GM12865 (cell line): ENCODE measurements around the gene ATP5F1E.

ENCODE experiments used
- DNase-seq: peaks from one replicate; pipeline ENCODE4 v3.0.0; 2010; ENCODE audit warnings: low read depth
- H3K4me3 ChIP-seq: 2 replicates; pipeline ENCODE4 v1.5.1; 2011; ENCODE audit warnings: mild to moderate bottlenecking, low read depth, low read length, control low read depth
- CTCF ChIP-seq: IDR thresholded peaks from 2 replicates; pipeline ENCODE4 v1.5.1; 2011; ENCODE audit warnings: low read length, control low read depth, low read depth, inconsistent platforms; ENCODE audit not compliant: insufficient read depth; ENCODE audit errors: missing control alignments

The ATP5F1E gene

DNA sequence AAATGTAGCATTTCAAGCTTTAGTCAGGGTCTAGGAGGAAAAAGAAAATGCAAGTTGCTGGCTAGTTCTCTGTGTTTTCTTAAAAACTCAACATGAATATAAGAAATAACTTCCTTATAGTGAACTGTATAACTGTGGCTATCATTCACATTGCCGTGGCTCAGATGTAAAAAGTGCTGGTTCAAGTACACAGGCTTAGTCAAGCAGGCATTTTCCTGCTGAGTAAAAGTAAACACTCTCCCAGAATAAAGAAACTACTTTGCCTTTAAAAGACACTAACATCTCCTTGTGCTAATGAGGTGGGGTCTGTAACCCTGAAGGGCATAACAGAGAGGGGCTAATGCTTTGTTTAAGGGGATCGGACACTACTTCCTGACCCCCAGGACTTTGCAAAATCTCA, 3.3 kb downstream of the ATP5F1E start:
- TF ChIP-seq CTCF, result no peak
- no peak for DNase-seq
- H3K4me3 ChIP-seq, result peak overlapping the region; percentile 24; the same call in 1 of the 2 replicates

DNA sequence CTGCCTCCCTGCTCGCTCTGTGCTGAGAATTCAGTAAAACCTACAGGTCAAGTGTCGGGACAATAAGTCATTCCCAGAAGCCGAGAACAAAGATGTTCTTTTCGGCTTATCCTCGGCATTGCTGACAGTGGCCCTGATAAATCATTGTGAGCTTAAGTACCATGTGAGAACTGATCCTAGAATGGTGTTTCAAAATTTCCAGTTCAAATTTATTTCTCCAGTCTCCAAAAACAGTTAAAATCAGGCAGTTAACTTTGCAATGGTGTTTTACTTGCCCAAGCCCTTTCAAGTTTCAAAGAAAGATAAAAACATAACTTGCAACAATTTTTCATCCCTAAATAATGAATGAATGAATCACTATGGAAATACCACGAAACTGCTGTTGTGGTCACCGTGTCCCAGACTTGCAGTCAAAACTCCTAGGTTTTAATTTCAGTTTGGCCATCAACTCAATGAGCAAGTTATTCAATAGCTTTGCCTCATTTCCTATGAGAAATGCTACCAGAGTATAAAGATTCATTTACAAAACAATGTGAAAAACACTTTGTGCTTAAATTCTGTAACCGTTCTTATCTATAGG, 4.3 kb downstream of the ATP5F1E start:
- H3K4me3 ChIP-seq, result no peak overlapping the region
- DNase-seq, result no peak
- TF ChIP-seq CTCF, result no peak

DNA sequence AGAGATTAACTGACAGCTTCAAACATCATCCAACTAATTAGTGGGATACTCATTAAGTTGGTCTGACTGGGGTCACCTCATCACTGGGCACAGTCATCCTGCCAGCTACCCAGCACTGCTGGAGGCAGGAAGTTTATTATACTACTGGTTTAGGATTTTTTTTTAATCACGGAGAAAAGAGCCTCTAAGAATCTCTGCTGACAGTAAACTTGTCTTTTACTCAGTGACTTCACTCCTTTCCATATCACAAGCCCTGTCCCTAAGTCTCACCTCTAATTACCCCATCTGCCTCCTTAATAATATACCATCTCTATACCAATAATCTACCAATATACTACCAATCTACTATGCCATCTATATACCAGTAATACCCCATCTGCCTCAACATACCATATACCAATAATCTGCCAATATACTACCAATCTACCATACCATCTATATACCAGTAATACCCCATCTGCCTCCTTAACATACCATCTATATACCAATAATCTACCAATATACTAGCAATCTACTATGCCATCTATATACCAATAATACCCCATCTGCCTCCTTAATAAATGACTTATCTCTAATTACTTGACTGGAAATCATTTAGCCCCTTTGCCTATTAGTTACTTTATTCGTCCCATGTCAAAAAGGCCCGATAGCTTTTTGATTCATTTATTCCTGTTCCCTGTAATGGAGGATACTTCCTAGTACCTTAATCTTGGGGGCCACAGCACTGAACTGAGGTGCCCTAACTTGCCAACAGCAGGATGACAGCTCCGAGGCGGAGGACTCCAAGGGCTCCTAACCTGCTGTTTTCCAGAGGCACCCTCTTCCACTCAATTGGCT, 5.0 kb downstream of the ATP5F1E start:
- TF ChIP-seq CTCF, result no peak
- no peak overlapping the region for H3K4me3 ChIP-seq
- DNase-seq, result no peak

DNA sequence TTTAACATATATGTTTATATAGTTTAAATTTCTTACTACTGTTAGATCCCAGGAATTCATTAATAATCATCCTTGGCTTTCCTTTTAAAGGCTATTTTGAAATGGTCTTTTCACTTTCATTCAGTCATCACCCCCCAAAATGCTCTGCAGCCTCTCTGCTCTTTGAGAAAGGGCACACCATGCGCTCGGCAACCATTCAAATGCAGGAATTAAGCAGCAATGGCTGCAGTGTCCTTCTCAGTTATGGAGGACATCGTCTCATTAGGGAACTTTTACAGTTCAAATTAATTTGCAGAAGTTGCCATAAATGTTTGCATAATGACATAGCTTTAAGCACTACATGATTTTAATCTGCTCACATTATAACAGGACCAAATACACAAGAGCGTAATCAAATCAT, 6.6 kb downstream of the ATP5F1E start:
- H3K4me3 ChIP-seq, result no peak overlapping the region
- TF ChIP-seq CTCF, result no peak
- DNase-seq, result no peak

DNA sequence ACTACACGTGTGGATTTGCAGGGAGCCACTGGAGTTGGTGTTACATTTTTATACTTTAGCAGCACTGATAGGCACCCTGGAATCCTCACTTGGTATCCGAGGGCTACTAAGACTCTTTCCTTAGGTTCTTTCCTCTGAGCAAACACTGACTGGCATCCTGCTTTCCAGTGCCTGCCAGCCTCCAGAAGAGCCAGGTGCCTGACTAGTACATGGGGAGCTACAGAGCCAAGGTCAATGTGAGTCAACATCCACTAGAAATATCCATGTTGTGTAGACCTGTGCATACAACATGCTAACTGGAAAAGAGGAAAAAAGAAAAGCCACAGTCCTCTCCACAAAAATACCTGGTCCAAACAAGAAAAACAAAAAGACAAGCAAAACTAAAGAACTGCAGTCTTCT, 7.0 kb downstream of the ATP5F1E start:
- no peak for DNase-seq
- no peak overlapping the region for H3K4me3 ChIP-seq
- no peak for TF ChIP-seq CTCF

- DNase-seq, result no peak
- no peak overlapping the region for H3K4me3 ChIP-seq
- no peak for TF ChIP-seq CTCF
These were observed 8.0 kb downstream of the ATP5F1E start for GRCh38 chr20:59024111-59024530.

- DNase-seq, result no peak
- no peak for TF ChIP-seq CTCF
- no peak overlapping the region for H3K4me3 ChIP-seq
These were observed 8.5 kb downstream of the ATP5F1E start for GRCh38 chr20:59023616-59024015.
